IPS-11a (cell line): ENCODE data around the gene AMY1C.
"Not testable (repeated sequence)": the region's sequence is repeated elsewhere in the genome, so short reads cannot be mapped to it uniquely, and the experiment has no call there.

ENCODE experiments used
- H3K4me3 ChIP-seq: one replicate; pipeline ENCODE4 v1.5.1; 2013; ENCODE audit warnings: low read depth, low read length, control low read depth

AMY1C gene

GRCh38 chr1:103749598-103749997 lies at the start of gene AMY1C:
TSS of gene AMY1C (plus strand) at chr1:103749898. CDS start at chr1:103750470, 572 bp downstream.
- not testable (repeated sequence) for H3K4me3 ChIP-seq

DNA sequence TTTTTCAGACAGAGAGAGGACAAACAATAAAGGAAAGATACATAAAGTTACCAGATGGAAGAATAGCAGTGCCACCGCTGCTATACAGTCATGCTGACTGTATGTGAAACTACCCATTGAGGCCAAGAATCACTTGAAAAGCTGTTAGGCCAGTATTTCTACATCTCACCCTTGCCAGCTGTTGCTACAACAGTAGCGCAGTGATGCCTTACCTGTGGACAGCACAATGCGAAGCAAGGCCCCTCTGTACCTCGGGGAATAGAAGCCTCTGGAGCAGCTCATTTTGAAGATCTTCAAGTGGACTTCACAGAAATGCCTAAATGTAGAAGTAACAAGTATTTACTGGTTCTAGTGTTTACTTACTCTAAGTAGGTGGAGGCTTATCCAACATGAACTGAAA lies 49.0 kb upstream of the AMY1C start:
- not testable (repeated sequence) for H3K4me3 ChIP-seq

- H3K4me3 ChIP-seq, result not testable (repeated sequence)
Measured at GRCh38 chr1:103701256-103701655, 48.4 kb upstream of the AMY1C start.

- H3K4me3 ChIP-seq, result not testable (repeated sequence)
Measured at GRCh38 chr1:103707670-103708069, 42.0 kb upstream of the AMY1C start.

- not testable (repeated sequence) for H3K4me3 ChIP-seq
Measured at GRCh38 chr1:103710381-103710780, 39.3 kb upstream of the AMY1C start.

DNA sequence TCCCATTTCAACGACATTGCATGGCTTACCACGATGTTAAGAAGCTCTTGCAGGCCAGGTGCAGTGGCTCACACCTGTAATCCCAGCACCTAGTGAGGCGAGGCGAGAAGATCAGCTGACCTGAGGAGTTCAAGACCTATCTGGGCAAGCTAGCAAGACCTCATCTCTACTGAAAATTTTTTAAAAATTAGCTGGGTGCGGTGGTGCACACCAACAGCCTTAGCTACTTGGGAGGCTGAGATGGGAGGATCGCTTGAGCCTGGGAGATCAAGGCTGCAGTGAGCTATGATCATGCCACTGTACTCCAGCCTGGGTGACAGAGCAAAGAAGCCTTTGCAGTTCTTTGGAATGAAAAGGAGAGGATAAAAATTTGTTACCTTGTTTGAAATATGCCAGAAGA lies 32.3 kb upstream of the AMY1C start:
- H3K4me3 ChIP-seq, result not testable (repeated sequence)

DNA sequence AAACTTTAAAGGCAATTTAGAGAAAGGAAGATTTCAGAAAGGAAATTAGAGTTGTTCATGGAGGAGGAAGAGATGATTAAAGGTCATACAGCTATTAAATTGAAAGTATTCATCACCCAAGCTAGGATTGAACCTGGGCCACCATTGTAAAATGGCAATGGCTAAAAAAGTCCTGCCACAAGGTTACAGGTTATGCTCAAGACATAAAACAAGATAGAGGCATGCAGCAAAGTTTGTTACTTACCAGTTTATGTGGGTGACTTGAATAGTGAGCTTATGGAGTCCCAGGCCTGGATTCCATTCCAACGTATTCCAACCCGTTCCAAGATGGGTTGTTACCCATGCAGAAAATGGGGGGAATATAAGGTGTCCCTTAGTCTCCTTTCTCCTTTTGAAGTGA lies 28.2 kb upstream of the AMY1C start:
- H3K4me3 ChIP-seq, result not testable (repeated sequence)

- H3K4me3 ChIP-seq, result not testable (repeated sequence)
Measured at GRCh38 chr1:103735334-103735733, 14.4 kb upstream of the AMY1C start.

DNA sequence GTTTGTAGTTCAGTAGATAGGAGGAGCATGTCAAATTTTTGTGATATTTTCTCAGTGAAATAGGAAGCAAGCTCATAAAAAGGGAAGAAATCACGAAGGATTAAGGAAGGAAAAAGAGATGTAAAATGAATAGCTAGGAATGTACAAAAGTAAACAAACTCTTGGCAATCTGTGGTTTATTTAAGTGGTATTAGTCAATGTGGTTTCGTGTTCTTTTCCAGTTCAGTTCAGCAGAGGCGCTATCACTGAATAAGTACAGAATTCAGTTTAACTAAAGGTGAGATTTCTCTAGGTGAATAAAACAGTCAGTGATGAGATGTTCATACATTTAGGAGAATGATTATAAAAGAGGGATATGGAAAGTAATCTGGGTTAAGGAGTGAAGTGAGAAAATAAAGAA lies 11.7 kb upstream of the AMY1C start:
- H3K4me3 ChIP-seq, result not testable (repeated sequence)

- H3K4me3 ChIP-seq, result not testable (repeated sequence)
Measured at GRCh38 chr1:103744449-103744848, 5.2 kb upstream of the AMY1C start.

- H3K4me3 ChIP-seq, result not testable (repeated sequence)
Measured at GRCh38 chr1:103745040-103745439, 4.7 kb upstream of the AMY1C start.

- H3K4me3 ChIP-seq, result not testable (repeated sequence)
Measured at GRCh38 chr1:103748273-103748672, 1.4 kb upstream of the AMY1C start.

DNA sequence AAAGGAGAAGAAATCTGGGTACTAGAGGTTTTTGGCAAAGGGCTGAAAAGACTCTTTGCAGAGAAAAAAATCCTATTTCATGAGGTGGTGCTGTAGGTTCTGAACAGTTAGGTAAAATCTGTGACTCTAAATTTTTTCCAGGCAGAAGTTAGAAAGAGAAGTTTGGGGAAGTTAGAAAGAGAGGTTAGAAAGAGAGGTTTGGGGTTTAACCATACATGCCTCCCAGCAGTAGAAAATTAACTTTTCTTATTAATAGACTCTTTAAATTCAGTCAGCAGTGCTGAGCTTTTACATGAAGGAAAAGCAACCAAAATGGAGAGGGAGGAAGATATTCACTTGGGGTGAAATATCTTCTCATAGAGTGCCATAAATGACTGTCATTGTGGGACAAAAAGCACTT lies 12.2 kb downstream of the AMY1C start:
- no peak overlapping the region for H3K4me3 ChIP-seq

DNA sequence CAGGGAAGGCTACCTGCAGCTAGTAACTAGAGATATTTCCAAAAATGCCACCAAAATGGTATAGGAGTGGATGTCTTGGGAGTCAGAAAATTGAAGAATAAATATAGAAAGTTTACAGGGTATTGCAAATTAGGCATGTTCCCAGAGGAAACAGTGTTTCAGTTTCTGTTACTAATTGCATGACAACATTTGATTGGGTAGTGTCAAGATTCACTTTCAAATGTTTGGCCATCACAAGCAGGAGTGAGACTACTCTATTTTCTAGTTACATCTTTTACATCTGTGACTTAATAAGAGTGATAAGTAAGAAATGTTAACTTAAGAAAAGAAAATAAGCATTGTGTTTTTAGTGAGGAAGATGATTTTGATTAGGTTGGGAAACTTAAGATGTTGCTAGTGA lies 30.2 kb downstream of the AMY1C start:
- H3K4me3 ChIP-seq, result no peak overlapping the region

GRCh38 chr1:103783944-103784377 lies 34.3 kb downstream of the AMY1C start:
- H3K4me3 ChIP-seq, result no peak overlapping the region

GRCh38 chr1:103788377-103788776 lies 38.7 kb downstream of the AMY1C start:
- H3K4me3 ChIP-seq, result no peak overlapping the region

GRCh38 chr1:103790172-103790571 lies 40.5 kb downstream of the AMY1C start:
- no peak overlapping the region for H3K4me3 ChIP-seq
